HepG2 (cell line): Measurements from ENCODE around the gene RAB17. TPM values are rescaled to one million over a fixed set of nuclear protein-coding genes. Genes with fewer than 3 reads are reported as not detected.
A peak's percentile ranks its signal among the peaks of the same experiment; 100 is the strongest.

Experiments
- ATF2 ChIP-seq: sonication (generic); formaldehyde crosslinking; IDR thresholded peaks from 2 replicates; pipeline ENCODE4 v1.4.0; 2020; ENCODE audit warnings: missing genetic modification reagents
- BCL6 ChIP-seq: IDR thresholded peaks from 2 replicates; pipeline ENCODE4 v1.6.1; 2016; ENCODE audit warnings: missing genetic modification reagents, missing compliant biosample characterization
- CBX1 ChIP-seq: IDR thresholded peaks from one replicate; pipeline ENCODE4 v1.6.1; 2016; ENCODE audit warnings: antibody characterized with exemption, low read depth
- CBX5 ChIP-seq: sonication (generic); formaldehyde crosslinking; IDR thresholded peaks from 2 replicates; pipeline ENCODE4 v1.4.0; 2020; ENCODE audit warnings: missing genetic modification reagents, borderline replicate concordance
- ELF3 ChIP-seq: IDR thresholded peaks from 2 replicates; pipeline ENCODE4 v1.6.1; 2016; ENCODE audit warnings: missing genetic modification reagents, missing compliant biosample characterization
- EZH2 ChIP-seq: conservative IDR thresholded peaks from 2 replicates; pipeline ENCODE4 v1.6.1; 2012; ENCODE audit warnings: mild to moderate bottlenecking, low read depth, low read length, moderate library complexity
- HNF4A ChIP-seq: sonication (generic); formaldehyde crosslinking; IDR thresholded peaks from 2 replicates; pipeline ENCODE4 v1.4.0; 2020; ENCODE audit warnings: missing genetic modification reagents
- JUND ChIP-seq: sonication (generic); formaldehyde crosslinking; IDR thresholded peaks from 2 replicates; pipeline ENCODE4 v1.8.0; 2022; ENCODE audit warnings: mild to moderate bottlenecking, missing genetic modification reagents
- MNT ChIP-seq: fragments of 450-650 bp; IDR thresholded peaks from 2 replicates; pipeline ENCODE4 v1.6.1; 2016
- NFE2L2 ChIP-seq: fragments of 150-350 bp; IDR thresholded peaks from 2 replicates; pipeline ENCODE4 v1.6.1; 2014; ENCODE audit warnings: low read length
- REST ChIP-seq, 2 experiments: IDR thresholded peaks; 2 replicates each; pipeline ENCODE4 v1.6.1; 2011 to 2012; ENCODE audit warnings: low read length in 2 of 2, borderline replicate concordance in 1 of 2, low read depth in 1 of 2, mild to moderate bottlenecking in 1 of 2, moderate library complexity in 1 of 2
- THAP8 ChIP-seq: sonication (generic); formaldehyde crosslinking; IDR thresholded peaks from 2 replicates; pipeline ENCODE4 v1.5.1; 2020; ENCODE audit warnings: missing genetic modification reagents, mild to moderate bottlenecking, borderline replicate concordance
- TIGD3 ChIP-seq: sonication (generic); formaldehyde crosslinking; IDR thresholded peaks from 2 replicates; pipeline ENCODE4 v1.5.1; 2020; ENCODE audit warnings: mild to moderate bottlenecking, missing genetic modification reagents, borderline replicate concordance
- ZBTB20 ChIP-seq: sonication (generic); formaldehyde crosslinking; IDR thresholded peaks from 2 replicates; pipeline ENCODE4 v1.8.1; 2023; ENCODE audit warnings: missing genetic modification reagents, low read depth, mild to moderate bottlenecking, borderline replicate concordance
- ZNF138 ChIP-seq: sonication (generic); formaldehyde crosslinking; IDR thresholded peaks from 2 replicates; pipeline ENCODE4 v1.5.0; 2020; ENCODE audit warnings: mild to moderate bottlenecking, low read depth, missing genetic modification reagents
- ZNF292 ChIP-seq: sonication (generic); formaldehyde crosslinking; IDR thresholded peaks from 2 replicates; pipeline ENCODE4 v1.8.1; 2022; ENCODE audit warnings: mild to moderate bottlenecking, low read depth, missing genetic modification reagents, borderline replicate concordance
- ZNF354B ChIP-seq: sonication (generic); formaldehyde crosslinking; IDR thresholded peaks from 2 replicates; pipeline ENCODE4 v1.8.0; 2022; ENCODE audit warnings: mild to moderate bottlenecking, missing genetic modification reagents
- ZNF576 ChIP-seq: sonication (generic); formaldehyde crosslinking; IDR thresholded peaks from 2 replicates; pipeline ENCODE4 v1.4.0; 2020; ENCODE audit warnings: mild to moderate bottlenecking, missing genetic modification reagents
- ZNF788 ChIP-seq: sonication (generic); formaldehyde crosslinking; IDR thresholded peaks from 2 replicates; pipeline ENCODE4 v1.5.0; 2020; ENCODE audit warnings: mild to moderate bottlenecking, missing genetic modification reagents, borderline replicate concordance
- polyA plus RNA-seq, 8 experiments: library from polyadenylated mRNA; depleted of rRNA in 3 of 8; stranded (reverse) in 7 of 8; unstranded in 1 of 8; fragments of >200 nt; fragmentation: Illumina TruSeq in 4 of 8; extraction: Trizol in 4 of 8; gene quantifications; 2 replicates each; pipeline versions ENCODE4 v1.2.1 to v1.2.3, GENCODE V29; 2011 to 2016; ENCODE audit warnings: low read depth in 4 of 8, missing spikeins in 1 of 8, mixed read lengths in 1 of 8; ENCODE audit not compliant: insufficient read depth in 1 of 8
- total RNA-seq, 5 experiments: library from RNA; depleted of rRNA; stranded (reverse); fragments of >200 nt; fragmentation: Illumina TruSeq; extraction: Trizol; gene quantifications; 2 replicates each; pipeline ENCODE4 v1.2.3, GENCODE V29; 2016; ENCODE audit warnings: low read depth in 1 of 5

Gene RAB17
- total and polyA plus RNA-seq, 2 of the 13 experiments (the other 11 are each of a cell fraction or from before 2014, with no cell fraction given) = 68.0 to 124 TPM

GRCh38 chr2:237585590-237586221 lies 4.8 kb downstream of the RAB17 start (continued):
- TF ChIP-seq CBX5 (CRISPR knock-in tag) = peak; percentile 72; the same call in 1 of the 2 replicates
- no peak for TF ChIP-seq TIGD3 (CRISPR knock-in tag)
- peak; percentile 87; the same call in 1 of the 2 replicates for TF ChIP-seq ATF2 (CRISPR knock-in tag)
- TF ChIP-seq ZNF576 (CRISPR knock-in tag) = 0 out of 2 replicates have a peak, but pooled peaks have one; percentile 58
- TF ChIP-seq ZNF788 (CRISPR knock-in tag) = peak; percentile 99; the same call in 1 of the 2 replicates
- TF ChIP-seq ELF3 = peak; percentile 97
- TF ChIP-seq REST (IDR thresholded peaks at IDR 0.05; ENCODE audit: borderline replicate concordance in 1 of 2, low read depth in 1 of 2, low read length in 2 of 2) = peak in 1 of 2 experiments; percentile 45; a peak in 1 of 4 replicates
- TF ChIP-seq ZNF292 (CRISPR knock-in tag) = peak; percentile 98
- TF ChIP-seq BCL6 (CRISPR knock-in tag) = peak; percentile 97
- peak; percentile 89; the same call in 1 of the 2 replicates for TF ChIP-seq ZBTB20 (CRISPR knock-in tag)
- TF ChIP-seq HNF4A (CRISPR knock-in tag) = peak; percentile 100
- TF ChIP-seq ZNF354B (CRISPR knock-in tag) = no peak
- no peak for TF ChIP-seq CBX1
- no peak for TF ChIP-seq NFE2L2
- TF ChIP-seq EZH2 = no peak
- TF ChIP-seq MNT = no peak
- TF ChIP-seq ZNF138 (CRISPR knock-in tag) = no peak
- TF ChIP-seq THAP8 (CRISPR knock-in tag) = no peak
- TF ChIP-seq JUND = peak; percentile 77; the same call in 1 of the 2 replicates
